ENCODE data around the gene SERPINB5.
"Not testable (repeated sequence)": the region's sequence is repeated elsewhere in the genome, so short reads cannot be mapped to it uniquely, and the experiment has no call there.

Gene SERPINB5

GRCh38 chr18:63451799-63452660, 24.7 kb upstream of the SERPINB5 start:
- DNase-seq (ENCODE audit: low read depth) = no peak
- no peak overlapping the region for H3K4me3 ChIP-seq (ENCODE audit: low read depth, low read length)
- TF ChIP-seq POLR2A (IDR thresholded peaks at IDR 0.05; ENCODE audit: extremely low read depth, insufficient read length) = no peak
- TF ChIP-seq, protein P1, sequence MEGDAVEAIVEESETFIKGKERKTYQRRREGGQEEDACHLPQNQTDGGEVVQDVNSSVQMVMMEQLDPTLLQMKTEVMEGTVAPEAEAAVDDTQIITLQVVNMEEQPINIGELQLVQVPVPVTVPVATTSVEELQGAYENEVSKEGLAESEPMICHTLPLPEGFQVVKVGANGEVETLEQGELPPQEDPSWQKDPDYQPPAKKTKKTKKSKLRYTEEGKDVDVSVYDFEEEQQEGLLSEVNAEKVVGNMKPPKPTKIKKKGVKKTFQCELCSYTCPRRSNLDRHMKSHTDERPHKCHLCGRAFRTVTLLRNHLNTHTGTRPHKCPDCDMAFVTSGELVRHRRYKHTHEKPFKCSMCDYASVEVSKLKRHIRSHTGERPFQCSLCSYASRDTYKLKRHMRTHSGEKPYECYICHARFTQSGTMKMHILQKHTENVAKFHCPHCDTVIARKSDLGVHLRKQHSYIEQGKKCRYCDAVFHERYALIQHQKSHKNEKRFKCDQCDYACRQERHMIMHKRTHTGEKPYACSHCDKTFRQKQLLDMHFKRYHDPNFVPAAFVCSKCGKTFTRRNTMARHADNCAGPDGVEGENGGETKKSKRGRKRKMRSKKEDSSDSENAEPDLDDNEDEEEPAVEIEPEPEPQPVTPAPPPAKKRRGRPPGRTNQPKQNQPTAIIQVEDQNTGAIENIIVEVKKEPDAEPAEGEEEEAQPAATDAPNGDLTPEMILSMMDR (IDR thresholded peaks at IDR 0.05; ENCODE audit: low read depth, low read length) = no peak
- no peak for TF ChIP-seq MAX (IDR thresholded peaks at IDR 0.05; ENCODE audit: low read depth, low read length)
- TF ChIP-seq MYC (IDR thresholded peaks at IDR 0.05; ENCODE audit: low read depth, low read length) = no peak

- DNase-seq (ENCODE audit: low read depth); H3K4me3 ChIP-seq (ENCODE audit: low read depth, low read length): not testable (repeated sequence)
Observed at GRCh38 chr18:63452751-63453150, 24.0 kb upstream of the SERPINB5 start.

- DNase-seq (ENCODE audit: low read depth) = no peak
- TF ChIP-seq POLR2A (IDR thresholded peaks at IDR 0.05; ENCODE audit: extremely low read depth, insufficient read length) = no peak
- no peak for TF ChIP-seq MAX (IDR thresholded peaks at IDR 0.05; ENCODE audit: low read depth, low read length)
- TF ChIP-seq, protein P1 (IDR thresholded peaks at IDR 0.05; ENCODE audit: low read depth, low read length) = no peak
- no peak for TF ChIP-seq MYC (IDR thresholded peaks at IDR 0.05; ENCODE audit: low read depth, low read length)
- H3K4me3 ChIP-seq (ENCODE audit: low read depth, low read length) = no peak overlapping the region
Observed at GRCh38 chr18:63454497-63454896, 22.3 kb upstream of the SERPINB5 start.

DNA sequence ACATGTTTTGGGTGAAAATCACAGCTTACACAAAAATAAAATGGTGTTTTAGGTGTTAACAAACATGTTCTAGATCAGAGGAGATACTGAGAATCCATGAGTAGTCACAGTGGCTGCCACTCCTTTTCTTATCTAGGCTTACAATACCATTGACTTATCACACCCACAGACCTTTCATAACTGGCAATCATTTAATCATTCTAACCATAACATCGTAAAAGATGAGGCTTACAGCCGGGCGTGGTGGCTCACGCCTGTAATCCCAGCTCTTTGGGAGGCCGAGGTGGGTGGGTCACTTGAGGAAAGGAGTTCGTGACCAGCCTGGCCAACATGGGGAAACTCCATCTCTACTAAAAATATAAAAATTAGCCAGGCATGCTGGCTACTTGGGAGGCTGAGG, 18.8 kb upstream of the SERPINB5 start:
- DNase-seq (ENCODE audit: low read depth) = no peak
- no peak for TF ChIP-seq MAX (IDR thresholded peaks at IDR 0.05; ENCODE audit: low read depth, low read length)
- no peak for TF ChIP-seq MYC (IDR thresholded peaks at IDR 0.05; ENCODE audit: low read depth, low read length)
- no peak overlapping the region for H3K4me3 ChIP-seq (ENCODE audit: low read depth, low read length)

GRCh38 chr18:63460414-63460813, 16.3 kb upstream of the SERPINB5 start:
- no peak for TF ChIP-seq MAX (IDR thresholded peaks at IDR 0.05; ENCODE audit: low read depth, low read length)
- TF ChIP-seq, protein P1 (IDR thresholded peaks at IDR 0.05; ENCODE audit: low read depth, low read length) = no peak
- TF ChIP-seq MYC (IDR thresholded peaks at IDR 0.05; ENCODE audit: low read depth, low read length) = no peak
- no peak for TF ChIP-seq POLR2A (IDR thresholded peaks at IDR 0.05; ENCODE audit: extremely low read depth, insufficient read length)
- no peak for DNase-seq (ENCODE audit: low read depth)
- no peak overlapping the region for H3K4me3 ChIP-seq (ENCODE audit: low read depth, low read length)

DNA sequence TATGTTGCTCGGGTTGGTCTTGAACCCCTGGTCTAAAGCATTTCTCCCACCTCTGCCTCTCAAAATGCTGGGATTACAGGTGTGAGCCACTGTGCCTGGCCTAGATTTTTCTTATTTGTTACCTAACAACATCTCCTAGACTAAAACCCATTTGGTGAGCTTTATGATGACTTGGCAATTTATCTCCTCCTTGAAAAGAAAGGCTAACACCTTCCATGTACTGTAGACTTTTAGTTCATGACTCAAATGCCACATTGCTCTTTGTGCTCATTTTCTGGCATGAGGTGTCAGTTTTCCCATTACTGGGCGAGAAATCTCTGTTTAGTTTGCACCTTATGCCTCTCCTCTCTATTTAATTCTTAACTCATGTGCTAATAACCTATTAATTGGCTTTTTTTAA, 12.3 kb upstream of the SERPINB5 start:
- no peak for TF ChIP-seq MYC (IDR thresholded peaks at IDR 0.05; ENCODE audit: low read depth, low read length)
- no peak for TF ChIP-seq MAX (IDR thresholded peaks at IDR 0.05; ENCODE audit: low read depth, low read length)
- TF ChIP-seq, protein P1 (IDR thresholded peaks at IDR 0.05; ENCODE audit: low read depth, low read length) = no peak
- no peak for TF ChIP-seq POLR2A (IDR thresholded peaks at IDR 0.05; ENCODE audit: extremely low read depth, insufficient read length)
- H3K4me3 ChIP-seq (ENCODE audit: low read depth, low read length) = no peak overlapping the region
- no peak for DNase-seq (ENCODE audit: low read depth)
